Fibroblast of peridontal ligament (primary cell): ENCODE results near the gene CLDN5.

Experiments used
- DNase-seq: peaks from one replicate; pipeline ENCODE4 v3.0.0-alpha.2; 2010; ENCODE audit errors: extremely low read depth

Gene CLDN5

DNA sequence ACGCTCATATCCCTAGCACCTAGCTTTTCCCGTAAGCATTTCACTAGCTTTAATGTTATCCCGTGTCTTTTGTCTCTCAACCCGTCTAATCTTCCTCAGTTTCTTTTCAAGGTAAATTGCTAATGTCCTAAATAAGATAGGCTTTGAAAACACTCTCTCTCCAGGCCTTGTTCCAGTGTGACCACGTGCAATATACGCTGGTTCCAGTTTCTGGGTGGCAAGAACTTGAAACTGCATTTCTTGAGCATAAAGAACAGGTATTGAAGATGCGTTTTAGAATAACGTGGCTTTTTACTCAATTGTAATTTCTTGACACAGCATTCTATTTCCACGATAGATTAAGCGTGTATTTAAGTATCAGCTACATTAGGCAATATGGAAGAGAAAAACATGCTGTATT is 43.4 kb downstream of the CLDN5 start:
- no peak for DNase-seq

DNA sequence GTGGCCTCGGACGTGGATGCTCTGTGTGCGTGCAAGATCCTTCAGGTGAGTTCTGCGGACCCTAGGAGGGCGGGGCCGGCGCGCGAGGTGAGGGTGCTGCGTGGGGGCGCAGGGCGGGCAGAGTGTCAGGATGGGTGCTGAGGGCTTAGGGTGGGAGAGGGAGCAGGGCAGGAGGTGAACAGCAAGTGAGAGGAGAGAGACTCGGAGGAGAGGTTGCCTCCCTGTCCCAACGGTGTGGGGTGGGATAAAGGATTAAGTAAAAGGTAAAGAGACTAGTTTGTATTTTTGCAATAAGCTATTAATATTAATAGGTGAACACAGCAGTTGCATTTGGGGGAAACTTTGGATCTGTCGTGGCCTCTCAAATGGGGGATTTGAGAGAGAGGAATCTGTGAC is 44.0 kb downstream of the CLDN5 start:
- DNase-seq: no peak

DNA sequence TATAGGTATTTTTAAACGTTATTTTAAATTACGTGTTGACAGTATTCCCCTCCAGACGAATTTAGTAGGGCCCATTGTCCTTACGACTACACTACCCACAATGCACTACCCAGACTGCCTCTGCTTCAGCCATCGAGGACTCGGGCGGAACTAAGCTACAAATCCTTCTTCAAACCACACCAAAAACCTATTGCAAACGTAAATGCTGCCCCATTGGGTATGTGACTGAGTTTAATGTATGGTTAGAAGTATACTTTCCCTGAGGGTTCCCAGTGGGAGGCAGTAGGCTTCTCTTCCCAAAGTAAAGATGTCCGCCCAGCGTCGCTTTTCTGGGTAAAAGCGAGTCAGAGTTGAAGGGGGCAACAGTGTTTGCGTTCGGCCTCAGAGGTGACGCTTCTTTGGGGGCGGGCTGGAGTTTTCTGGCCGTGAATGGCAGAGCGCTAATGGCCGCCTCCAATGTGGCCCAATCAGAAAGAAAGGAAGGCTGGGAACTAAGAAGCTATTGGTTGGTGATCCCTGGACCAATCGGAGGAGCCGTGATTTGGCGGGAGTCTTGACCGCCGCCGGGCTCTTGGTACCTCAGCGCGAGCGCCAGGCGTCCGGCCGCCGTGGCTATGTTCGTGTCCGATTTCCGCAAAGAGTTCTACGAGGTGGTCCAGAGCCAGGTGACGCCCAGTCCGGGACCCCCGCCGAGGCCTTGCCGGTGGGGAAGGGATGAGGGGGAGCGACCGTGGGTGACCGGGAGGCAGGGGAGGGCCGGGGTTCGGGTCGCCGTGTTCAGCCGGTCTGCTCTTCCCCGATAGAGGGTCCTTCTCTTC is 44.6 kb downstream of the CLDN5 start, which contains the start of gene CDC45:
CDC45 (plus strand) TSS at position 566 of the 818 bp plus-strand sequence; CDS start at position 615, 49 bp downstream.
- peak; percentile 99 for DNase-seq

DNA sequence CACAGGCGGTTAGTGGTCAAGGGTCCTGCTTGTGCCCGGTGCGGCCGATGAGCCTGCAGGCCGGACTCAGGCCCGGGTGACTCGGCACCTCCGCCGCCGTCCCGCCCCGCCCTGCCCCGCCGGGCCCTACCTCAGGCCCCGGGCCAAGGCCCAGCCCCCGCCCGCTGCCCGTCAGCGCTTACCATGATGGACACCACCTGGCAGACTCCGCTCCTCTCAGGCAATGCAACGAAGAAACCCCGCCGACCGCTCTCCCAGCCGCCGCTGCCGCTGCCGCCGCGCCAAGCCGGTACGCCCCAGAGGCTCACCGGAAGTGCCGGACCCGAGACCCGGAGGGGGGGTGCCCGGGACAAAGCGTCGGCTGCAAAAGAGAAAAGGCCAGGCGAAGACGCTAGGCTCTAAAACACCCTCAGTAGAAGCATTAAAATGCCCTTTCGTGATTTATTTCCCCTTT is 45.3 kb downstream of the CLDN5 start, which contains the start of gene UFD1:
UFD1 (minus strand) TSS at position 293 of the 454 bp plus-strand sequence; CDS start at position 185, 108 bp downstream.
- DNase-seq: no peak

GRCh38 chr22:19478045-19478900 is 45.9 kb downstream of the CLDN5 start:
- peak; percentile 20 for DNase-seq

DNA sequence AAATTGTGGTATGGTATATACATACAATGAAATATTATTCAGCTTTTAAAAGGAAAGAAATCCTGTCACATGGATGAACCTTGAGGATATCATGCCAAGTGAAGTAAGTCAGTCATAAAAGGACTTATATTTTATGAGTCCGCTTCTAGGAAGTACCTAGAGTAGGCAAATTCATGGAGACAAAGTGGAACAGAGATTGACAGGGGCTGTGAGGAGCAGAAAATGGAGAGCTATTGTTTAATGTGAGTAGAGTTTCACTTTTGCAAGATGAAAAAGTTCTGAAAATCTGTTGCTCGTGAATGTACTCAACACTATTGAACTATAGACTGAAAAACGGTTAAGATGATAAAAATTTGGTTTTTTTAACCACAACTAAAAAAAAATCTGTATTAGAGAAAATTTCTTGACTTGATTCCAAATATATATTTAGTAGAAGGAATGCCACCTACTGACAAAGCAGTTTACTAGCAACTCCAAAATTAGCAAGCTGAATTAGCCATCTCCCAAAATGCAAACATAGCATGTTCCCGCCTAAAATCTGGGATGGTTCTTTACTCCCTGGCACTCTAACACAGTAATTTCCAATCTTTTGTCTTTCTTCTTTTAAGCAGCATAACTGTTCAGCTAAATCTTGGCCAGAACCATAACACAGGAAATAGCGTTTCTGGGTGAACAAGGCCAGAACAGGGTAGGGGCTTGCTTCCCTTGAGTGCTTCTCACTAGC is 46.7 kb downstream of the CLDN5 start:
- peak; percentile 36 for DNase-seq

- DNase-seq: no peak
These were observed 48.2 kb downstream of the CLDN5 start for GRCh38 chr22:19476023-19476422.

- DNase-seq: no peak
These were observed 50.6 kb downstream of the CLDN5 start for GRCh38 chr22:19473578-19473977.
